HCT116 (cell line): ENCODE results near the gene RNF166. TPM values are rescaled to one million over a fixed set of nuclear protein-coding genes. Genes with fewer than 3 reads are reported as not detected.
A peak's percentile ranks its signal among the peaks of the same experiment; 100 is the strongest.

Experiments
- ATAC-seq: fragments of 200-7000 bp; cut with Tn5 transposase; 2 replicates; pipeline ENCODE4 v1.9.1; 2020; ENCODE audit warnings: mild to moderate bottlenecking, moderate library complexity
- BruUV-seq: library from RNA; stranded (reverse); fragments of 400-500 nt; replicated peaks from 2 replicates; lab custom pipeline; 2021; lab: Mats Ljungman, UMichigan
- CTCF ChIA-PET: fragments of 300-600 bp; sonication (Branson Sonifier 250); formaldehyde crosslinking; loops from one replicate; lab custom pipeline; 2021; ENCODE audit warnings: antibody characterized with exemption; lab: Charles Lee
- POLR2A ChIA-PET: fragments of 300-600, 350-600 bp; sonication (Branson Sonifier 250); formaldehyde crosslinking; loops from one replicate; lab custom pipeline; 2021; ENCODE audit warnings: antibody characterized with exemption; lab: Charles Lee
- RAD21 ChIA-PET, 2 experiments: fragments of 300-600 bp; sonication (Branson Sonifier 250); formaldehyde crosslinking; loops; one replicate each; lab custom pipeline; 2023; ENCODE audit warnings: low total read pairs in 2 of 2; ENCODE audit not compliant: uncharacterized antibody in 2 of 2, unreplicated experiment in 2 of 2, low non-redundant PET in 1 of 2; lab: Charles Lee
- DNase-seq: peaks from one replicate; pipeline ENCODE4 v3.0.0-alpha.2; 2010; ENCODE audit warnings: low read depth, low spot score
- H2AFZ ChIP-seq: fragments of 200-600 bp; shearing (Covaris generic), sonication (generic); 2 replicates; pipeline ENCODE4 v1.6.1; 2017; ENCODE audit warnings: low read depth, mixed run types, mixed read lengths, antibody characterized with exemption, low read length; ENCODE audit not compliant: poor library complexity, severe bottlenecking
- H3K27ac ChIP-seq: 2 replicates; pipeline ENCODE4 v1.5.1; 2012; ENCODE audit warnings: low read depth, low read length
- H3K27me3 ChIP-seq: fragments of 200-600 bp; sonication (generic); 2 replicates; pipeline ENCODE4 v1.6.1; 2016; ENCODE audit warnings: mixed run types, low read length, mixed read lengths; ENCODE audit not compliant: insufficient read depth
- H3K36me3 ChIP-seq, 2 experiments: fragments of 200-500 bp in 1 of 2; fragments of 200-600 bp in 1 of 2; sonication (Bioruptor generic) in 1 of 2; sonication (generic) in 1 of 2; 2 replicates each; pipeline versions ENCODE4 v1.5.1 to v1.6.1; 2014 to 2016; ENCODE audit warnings: low read length in 2 of 2, inconsistent platforms in 1 of 2, mixed read lengths in 1 of 2, mixed run types in 1 of 2; ENCODE audit not compliant: insufficient read depth in 2 of 2, control insufficient read depth in 1 of 2
- H3K4me1 ChIP-seq, 2 experiments: fragments of 200-600 bp in 1 of 2; sonication (generic) in 1 of 2; 2 replicates each; pipeline versions ENCODE4 v1.5.1 to v1.6.1; 2012 to 2017; ENCODE audit warnings: low read length in 2 of 2, inconsistent platforms in 1 of 2, mild to moderate bottlenecking in 1 of 2, mixed read lengths in 1 of 2, mixed run types in 1 of 2, moderate library complexity in 1 of 2; ENCODE audit not compliant: insufficient read depth in 2 of 2, control insufficient read depth in 1 of 2
- H3K4me2 ChIP-seq: fragments of 200-600 bp; sonication (generic); 2 replicates; pipeline ENCODE4 v1.6.1; 2017; ENCODE audit warnings: mixed run types, low read length, mixed read lengths
- H3K4me3 ChIP-seq, 2 experiments: fragments of 200-600 bp in 1 of 2; sonication (generic) in 1 of 2; replicated peaks in 1 of 2; 2 replicates each; pipeline ENCODE4 v1.5.1; 2011 to 2016; ENCODE audit warnings: low read length in 2 of 2, control low read depth in 1 of 2, low read depth in 1 of 2, mild to moderate bottlenecking in 1 of 2, mixed read lengths in 1 of 2, mixed run types in 1 of 2
- H3K79me2 ChIP-seq: fragments of 200-600 bp; sonication (generic); 2 replicates; pipeline ENCODE4 v1.6.1; 2017; ENCODE audit warnings: mild to moderate bottlenecking, mixed run types, low read length, moderate library complexity, mixed read lengths; ENCODE audit not compliant: insufficient read depth
- H3K9ac ChIP-seq: fragments of 200-600 bp; sonication (generic); 2 replicates; pipeline ENCODE4 v1.6.1; 2016; ENCODE audit warnings: low read length, mixed read lengths
- H3K9me2 ChIP-seq: fragments of 200-600 bp; sonication (generic), shearing (Covaris generic); 2 replicates; pipeline ENCODE4 v1.6.1; 2017; ENCODE audit warnings: mixed run types, mild to moderate bottlenecking, moderate library complexity; ENCODE audit not compliant: insufficient read depth
- H3K9me3 ChIP-seq, 2 experiments: fragments of 200-500 bp in 1 of 2; fragments of 200-600 bp in 1 of 2; sonication (Bioruptor generic) in 1 of 2; sonication (generic) in 1 of 2; 2 replicates each; pipeline ENCODE4 v1.6.1; 2014 to 2017; ENCODE audit warnings: low read length in 2 of 2, mixed read lengths in 2 of 2, inconsistent platforms in 1 of 2, low read depth in 1 of 2, mild to moderate bottlenecking in 1 of 2, mixed run types in 1 of 2, moderate library complexity in 1 of 2; ENCODE audit not compliant: control insufficient read depth in 1 of 2, insufficient read depth in 1 of 2
- H4K20me1 ChIP-seq: fragments of 200-600 bp; sonication (generic), shearing (Covaris generic); 2 replicates; pipeline ENCODE4 v1.6.1; 2017; ENCODE audit warnings: mixed run types, mild to moderate bottlenecking, moderate library complexity; ENCODE audit not compliant: insufficient read depth
- CBX3 ChIP-seq: IDR thresholded peaks from 2 replicates; pipeline ENCODE4 v1.6.1; 2012; ENCODE audit warnings: low read depth
- EZH2phosphoT487 ChIP-seq: fragments of 200-600 bp; IDR thresholded peaks from 2 replicates; pipeline ENCODE4 v1.6.1; 2018; ENCODE audit warnings: antibody characterized with exemption, borderline replicate concordance
- TCF7L2 ChIP-seq: IDR thresholded peaks from 2 replicates; pipeline ENCODE4 v1.7.0; 2011; ENCODE audit warnings: borderline replicate concordance, inconsistent platforms; ENCODE audit not compliant: insufficient read depth, insufficient read length; ENCODE audit errors: extremely low read depth
- YY1 ChIP-seq: IDR thresholded peaks from 2 replicates; pipeline ENCODE4 v1.6.1; 2011; ENCODE audit warnings: low read length, low read depth, moderate library complexity, mild to moderate bottlenecking; ENCODE audit not compliant: insufficient replicate concordance; ENCODE audit errors: extremely low read depth
- ZNF274 ChIP-seq: fragments of 200-500 bp; sonication (Bioruptor generic); IDR thresholded peaks from 2 replicates; pipeline ENCODE4 v1.6.1; 2014; ENCODE audit warnings: mild to moderate bottlenecking, low read depth, low read length, inconsistent platforms
- intact Hi-C: fragments of 100-400 bp; cut with micrococcal nuclease; formaldehyde crosslinking; loops from 2 replicates; pipeline ENCODE4 v1.10.0; 2022
- total RNA-seq: library from RNA; stranded (reverse); gene quantifications from one replicate; pipeline ENCODE4 v1.2.1, GENCODE V29; 2021; ENCODE audit not compliant: unreplicated experiment
- TF ChIP-seq, protein P1 (sequence below): IDR thresholded peaks from 2 replicates; pipeline ENCODE4 v1.6.1; 2012

Gene RNF166
- total RNA-seq, 1 experiment from 2014 or later, result 39.4 TPM

DNA sequence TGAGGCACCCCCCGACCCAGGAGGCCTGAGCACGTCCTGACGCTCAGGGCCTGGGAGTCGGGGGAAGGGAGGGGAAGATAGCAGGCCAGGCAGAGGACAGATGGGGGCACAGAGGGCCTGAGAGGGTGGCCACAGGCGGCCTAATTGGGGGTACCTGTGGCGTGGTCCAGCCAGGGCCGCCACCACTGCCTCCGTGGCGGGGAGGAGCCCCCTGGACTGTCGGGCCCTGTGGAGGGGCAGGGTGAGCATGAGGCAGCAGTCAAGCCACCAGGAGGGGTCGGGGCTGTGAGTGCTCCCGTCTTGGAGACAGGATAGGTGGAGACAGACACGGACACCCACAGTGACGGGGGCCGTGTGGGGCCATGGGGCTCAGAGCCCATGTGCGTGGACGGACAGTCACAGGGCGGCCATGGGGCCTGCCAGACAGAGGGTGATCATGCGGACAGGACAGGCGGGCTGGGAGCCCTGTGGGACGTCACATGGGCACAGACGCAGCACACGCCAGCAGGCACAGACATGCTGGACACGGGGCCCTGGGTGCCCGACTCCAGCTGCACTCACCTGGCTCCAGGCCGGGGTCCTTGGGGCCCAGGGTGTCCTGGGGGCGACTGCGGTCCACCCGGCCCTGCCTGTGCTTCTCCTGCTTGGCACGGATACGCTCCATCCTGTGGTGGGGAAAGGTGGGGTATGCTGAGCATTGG is 18.8 kb upstream of the RNF166 start:
- intact Hi-C loops, result no loop called here

DNA sequence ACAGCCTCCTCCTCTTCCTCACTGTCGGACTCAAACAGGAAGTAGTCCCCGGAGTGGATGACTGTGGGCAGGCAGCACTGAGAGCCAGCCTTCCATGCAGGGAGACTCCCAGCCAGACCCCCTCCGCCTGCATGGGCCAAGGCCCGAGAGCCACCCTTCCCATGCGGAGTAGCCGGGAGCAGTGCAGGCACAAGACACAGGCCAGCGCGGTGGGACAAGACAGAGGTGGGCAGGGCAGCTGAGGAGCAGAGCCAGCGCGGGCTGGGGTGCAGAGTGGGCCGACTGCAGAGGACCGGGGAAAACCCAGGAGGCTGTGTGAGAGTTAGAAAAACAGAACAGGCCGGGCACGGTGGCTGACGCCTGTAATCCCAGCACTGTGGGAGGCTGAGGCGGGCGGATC is 17.7 kb upstream of the RNF166 start:
- H3K9me3 ChIP-seq, result no peaks in the 10 kb centered on the region
- intact Hi-C loops, result no loop called here
- RAD21 ChIA-PET, result no interaction called here
- no peak overlapping the region for H3K4me3 ChIP-seq
- no peaks in the 10 kb centered on the region for H3K27me3 ChIP-seq
- no peak overlapping the region for H2AFZ ChIP-seq
- H3K27ac ChIP-seq, result peak overlapping the region; percentile 32; the same call in 1 of the 2 replicates
- H3K9me2 ChIP-seq, result no peaks in the 10 kb centered on the region
- no peaks in the 10 kb centered on the region for H4K20me1 ChIP-seq
- POLR2A ChIA-PET, result no interaction called here
- H3K9ac ChIP-seq, result no peak overlapping the region
- no peak for ATAC-seq
- no peak for DNase-seq
- no peaks in the 10 kb centered on the region for H3K4me1 ChIP-seq
- no peaks in the 10 kb centered on the region; the same call in 1 of the 2 replicates for H3K79me2 ChIP-seq
- CTCF ChIA-PET, result interaction anchor here (1.1 kb wide), 1 partner anchor 14 kb away, joined by 3 read pairs; no protein-coding TSS in a partner anchor
- H3K4me2 ChIP-seq, result no peak overlapping the region
- H3K36me3 ChIP-seq, result peaks cover 54 to 83% of the 10 kb centered on the region in 2 experiments; a peak in 3 of 4 replicates
- BruUV-seq, result no TSS peak
- no peak for TF ChIP-seq YY1
- no peak for TF ChIP-seq ZNF274
- TF ChIP-seq, protein P1, sequence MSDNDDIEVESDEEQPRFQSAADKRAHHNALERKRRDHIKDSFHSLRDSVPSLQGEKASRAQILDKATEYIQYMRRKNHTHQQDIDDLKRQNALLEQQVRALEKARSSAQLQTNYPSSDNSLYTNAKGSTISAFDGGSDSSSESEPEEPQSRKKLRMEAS, result no peak

More for the DNA sequence above, 18.8 kb upstream of the RNF166 start:
- DNase-seq, result no peak
- H4K20me1 ChIP-seq, result no peaks in the 10 kb centered on the region
- no TSS peak for BruUV-seq
- TF ChIP-seq TCF7L2 (no peak), EZH2phosphoT487 (no peak), ZNF274 (no peak), CBX3 (no peak)
- TF ChIP-seq, all 23 proteins: peak for 0
- no peak for ATAC-seq
- ChIA-PET CTCF (no interaction called here), POLR2A (no interaction called here), RAD21 (no interaction called here)
- H3K27ac ChIP-seq, result no peak overlapping the region
- H3K9me3 ChIP-seq, result no peaks in the 10 kb centered on the region
- H3K36me3 ChIP-seq, result peaks cover 46 to 75% of the 10 kb centered on the region in 2 experiments; a peak in 3 of 4 replicates
- no peak overlapping the region for H3K4me3 ChIP-seq
- H3K27me3 ChIP-seq, result no peaks in the 10 kb centered on the region
- peaks cover 3% of the 10 kb centered on the region; the same call in 1 of the 2 replicates for H3K79me2 ChIP-seq
- H2AFZ ChIP-seq, result no peak overlapping the region
- H3K4me1 ChIP-seq, result no peaks in the 10 kb centered on the region
- no peaks in the 10 kb centered on the region for H3K9me2 ChIP-seq
- H3K9ac ChIP-seq, result no peak overlapping the region
- H3K4me2 ChIP-seq, result no peak overlapping the region
